HEK293T (cell line): ENCODE results near the gene CAMKMT.

ENCODE experiments used
- FOXK2 ChIP-seq: fragments of 450-650 bp; IDR thresholded peaks from 2 replicates; pipeline ENCODE4 v1.6.1; 2016; ENCODE audit warnings: mild to moderate bottlenecking
- TARDBP ChIP-seq: fragments of 450-650 bp; IDR thresholded peaks from 2 replicates; pipeline ENCODE4 v1.6.1; 2016

DNA sequence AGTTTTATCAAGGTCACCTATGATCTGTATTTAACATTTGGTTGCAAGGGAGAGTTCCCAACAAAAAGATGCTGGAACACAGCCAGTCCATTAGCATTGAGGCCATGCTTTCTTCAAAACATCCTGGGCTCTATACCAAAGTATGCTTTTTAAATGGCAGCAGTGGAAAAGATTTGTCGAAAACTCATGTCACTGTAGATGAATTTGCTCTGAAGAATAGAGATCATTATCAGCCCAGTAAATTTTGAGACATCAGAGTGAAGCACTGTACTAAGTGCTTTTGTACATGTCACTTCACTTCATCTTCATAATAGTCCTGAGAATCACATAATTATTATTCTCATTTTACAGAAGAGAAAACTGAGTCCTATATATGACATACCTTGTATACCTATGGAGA lies 189.8 kb downstream of the CAMKMT start:
- TF ChIP-seq TARDBP (no peak), FOXK2 (no peak)
